HepG2 (cell line): Measurements from ENCODE around the gene AP3D1.

Source experiments
- ATF1 ChIP-seq: IDR thresholded peaks from 2 replicates; pipeline ENCODE4 v1.6.1; 2016; ENCODE audit warnings: mild to moderate bottlenecking, control low read depth
- ELF1 ChIP-seq: sonication (generic); formaldehyde crosslinking; IDR thresholded peaks from 2 replicates; pipeline ENCODE4 v1.4.0; 2020; ENCODE audit warnings: missing genetic modification reagents
- FOXK1 ChIP-seq: sonication (generic); formaldehyde crosslinking; IDR thresholded peaks from 2 replicates; pipeline ENCODE4 v1.4.0; 2020; ENCODE audit warnings: low read depth, missing genetic modification reagents, borderline replicate concordance
- IRF2 ChIP-seq: IDR thresholded peaks from 2 replicates; pipeline ENCODE4 v1.6.1; 2018; ENCODE audit warnings: missing genetic modification reagents, missing compliant biosample characterization
- MATR3 ChIP-seq: sonication (generic); formaldehyde crosslinking; IDR thresholded peaks from 2 replicates; pipeline ENCODE4 v1.4.0; 2020; ENCODE audit warnings: missing genetic modification reagents
- ZNF274 ChIP-seq: sonication (generic); formaldehyde crosslinking; IDR thresholded peaks from 2 replicates; pipeline ENCODE4 v1.5.1; 2020; ENCODE audit warnings: mild to moderate bottlenecking, missing genetic modification reagents
- ZNF792 ChIP-seq: IDR thresholded peaks from 2 replicates; pipeline ENCODE4 v1.6.1; 2016
- TF ChIP-seq, protein P1 (sequence below): sonication (generic); formaldehyde crosslinking; IDR thresholded peaks from 2 replicates; pipeline ENCODE4 v1.5.0; 2020; ENCODE audit warnings: mild to moderate bottlenecking, missing genetic modification reagents, moderate library complexity
- TF ChIP-seq, protein P2 (sequence below), 2 experiments: fragments of 450-650 bp in 1 of 2; sonication (generic) in 1 of 2; formaldehyde crosslinking in 1 of 2; IDR thresholded peaks; 2 replicates each; pipeline versions ENCODE4 v1.6.1 to v1.8.0; 2016 to 2022; ENCODE audit warnings: antibody characterized with exemption in 1 of 2, mild to moderate bottlenecking in 1 of 2, missing genetic modification reagents in 1 of 2

DNA sequence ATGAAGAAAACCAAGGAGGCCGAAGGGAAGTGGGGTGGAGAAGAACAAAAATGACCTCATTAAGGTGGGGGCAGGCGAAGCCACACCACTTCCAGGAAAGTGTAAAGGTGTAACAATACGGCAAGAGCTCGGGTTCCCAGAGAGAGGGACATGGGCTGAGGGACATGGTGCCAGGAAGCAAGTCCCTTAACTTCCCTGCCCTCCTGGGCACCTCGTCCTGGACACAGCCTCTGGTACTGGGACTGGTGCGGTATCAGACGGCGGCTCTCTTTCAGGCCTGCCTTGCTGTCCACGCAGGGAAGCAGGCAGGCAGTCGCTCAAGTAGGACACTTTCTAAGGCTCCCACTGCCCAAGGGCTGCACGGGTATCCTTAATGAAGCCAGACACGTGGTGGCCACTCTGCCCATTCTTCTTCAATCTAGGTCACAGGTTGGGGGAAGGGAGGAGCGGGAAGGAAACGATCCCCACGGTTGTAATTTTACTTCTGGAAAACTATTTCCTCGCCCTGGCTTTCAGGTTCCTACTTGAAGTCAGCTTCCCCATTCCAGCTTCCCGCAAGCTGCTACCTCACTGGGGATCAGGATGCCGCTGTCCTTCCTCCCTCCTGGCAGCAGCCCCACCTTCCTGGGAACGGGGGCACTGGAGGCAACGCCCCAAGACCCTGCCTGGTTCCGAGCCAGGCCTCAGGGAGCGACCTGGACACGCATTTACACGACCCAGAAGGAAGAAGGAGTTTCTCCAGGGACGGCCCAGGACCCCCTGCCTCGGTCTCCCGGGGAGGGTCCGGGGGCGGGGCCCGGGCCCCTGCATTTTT is 1.2 kb downstream of the AP3D1 start:
- TF ChIP-seq ZNF274 (CRISPR knock-in tag) (no peak), ATF1 (no peak), ELF1 (CRISPR knock-in tag) (no peak), IRF2 (no peak), ZNF792 (CRISPR knock-in tag) (no peak), FOXK1 (CRISPR knock-in tag) (no peak), MATR3 (no peak)
- TF ChIP-seq, protein P1, sequence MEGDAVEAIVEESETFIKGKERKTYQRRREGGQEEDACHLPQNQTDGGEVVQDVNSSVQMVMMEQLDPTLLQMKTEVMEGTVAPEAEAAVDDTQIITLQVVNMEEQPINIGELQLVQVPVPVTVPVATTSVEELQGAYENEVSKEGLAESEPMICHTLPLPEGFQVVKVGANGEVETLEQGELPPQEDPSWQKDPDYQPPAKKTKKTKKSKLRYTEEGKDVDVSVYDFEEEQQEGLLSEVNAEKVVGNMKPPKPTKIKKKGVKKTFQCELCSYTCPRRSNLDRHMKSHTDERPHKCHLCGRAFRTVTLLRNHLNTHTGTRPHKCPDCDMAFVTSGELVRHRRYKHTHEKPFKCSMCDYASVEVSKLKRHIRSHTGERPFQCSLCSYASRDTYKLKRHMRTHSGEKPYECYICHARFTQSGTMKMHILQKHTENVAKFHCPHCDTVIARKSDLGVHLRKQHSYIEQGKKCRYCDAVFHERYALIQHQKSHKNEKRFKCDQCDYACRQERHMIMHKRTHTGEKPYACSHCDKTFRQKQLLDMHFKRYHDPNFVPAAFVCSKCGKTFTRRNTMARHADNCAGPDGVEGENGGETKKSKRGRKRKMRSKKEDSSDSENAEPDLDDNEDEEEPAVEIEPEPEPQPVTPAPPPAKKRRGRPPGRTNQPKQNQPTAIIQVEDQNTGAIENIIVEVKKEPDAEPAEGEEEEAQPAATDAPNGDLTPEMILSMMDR (CRISPR knock-in tag), result no peak
- TF ChIP-seq, protein P2, sequence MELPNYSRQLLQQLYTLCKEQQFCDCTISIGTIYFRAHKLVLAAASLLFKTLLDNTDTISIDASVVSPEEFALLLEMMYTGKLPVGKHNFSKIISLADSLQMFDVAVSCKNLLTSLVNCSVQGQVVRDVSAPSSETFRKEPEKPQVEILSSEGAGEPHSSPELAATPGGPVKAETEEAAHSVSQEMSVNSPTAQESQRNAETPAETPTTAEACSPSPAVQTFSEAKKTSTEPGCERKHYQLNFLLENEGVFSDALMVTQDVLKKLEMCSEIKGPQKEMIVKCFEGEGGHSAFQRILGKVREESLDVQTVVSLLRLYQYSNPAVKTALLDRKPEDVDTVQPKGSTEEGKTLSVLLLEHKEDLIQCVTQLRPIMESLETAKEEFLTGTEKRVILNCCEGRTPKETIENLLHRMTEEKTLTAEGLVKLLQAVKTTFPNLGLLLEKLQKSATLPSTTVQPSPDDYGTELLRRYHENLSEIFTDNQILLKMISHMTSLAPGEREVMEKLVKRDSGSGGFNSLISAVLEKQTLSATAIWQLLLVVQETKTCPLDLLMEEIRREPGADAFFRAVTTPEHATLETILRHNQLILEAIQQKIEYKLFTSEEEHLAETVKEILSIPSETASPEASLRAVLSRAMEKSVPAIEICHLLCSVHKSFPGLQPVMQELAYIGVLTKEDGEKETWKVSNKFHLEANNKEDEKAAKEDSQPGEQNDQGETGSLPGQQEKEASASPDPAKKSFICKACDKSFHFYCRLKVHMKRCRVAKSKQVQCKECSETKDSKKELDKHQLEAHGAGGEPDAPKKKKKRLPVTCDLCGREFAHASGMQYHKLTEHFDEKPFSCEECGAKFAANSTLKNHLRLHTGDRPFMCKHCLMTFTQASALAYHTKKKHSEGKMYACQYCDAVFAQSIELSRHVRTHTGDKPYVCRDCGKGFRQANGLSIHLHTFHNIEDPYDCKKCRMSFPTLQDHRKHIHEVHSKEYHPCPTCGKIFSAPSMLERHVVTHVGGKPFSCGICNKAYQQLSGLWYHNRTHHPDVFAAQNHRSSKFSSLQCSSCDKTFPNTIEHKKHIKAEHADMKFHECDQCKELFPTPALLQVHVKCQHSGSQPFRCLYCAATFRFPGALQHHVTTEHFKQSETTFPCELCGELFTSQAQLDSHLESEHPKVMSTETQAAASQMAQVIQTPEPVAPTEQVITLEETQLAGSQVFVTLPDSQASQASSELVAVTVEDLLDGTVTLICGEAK (IDR thresholded peaks at IDR 0.05), result no peak
- TF ChIP-seq, protein P2 (CRISPR knock-in tag; IDR thresholded peaks at IDR 0.05), result no peak
